GM21526 (cell line): ENCODE measurements around the gene C1R.

Experiments used
- ATAC-seq: cut with Tn5 transposase; IDR thresholded peaks from one replicate; pipeline ENCODE4 v1.9.1; 2021; ENCODE audit warnings: moderate library complexity; ENCODE audit not compliant: unreplicated experiment, low FRiP score

C1R gene

GRCh38 chr12:7100239-7100638 lies 8.0 kb upstream of the C1R start:
- ATAC-seq: no peak

GRCh38 chr12:7099290-7099996 lies 7.2 kb upstream of the C1R start:
- no peak for ATAC-seq

- no peak for ATAC-seq
Observed at GRCh38 chr12:7096979-7097378, 4.7 kb upstream of the C1R start.

GRCh38 chr12:7096006-7096932 lies 4.0 kb upstream of the C1R start:
- no peak for ATAC-seq

- no peak for ATAC-seq
Observed at GRCh38 chr12:7093892-7094291, 1.6 kb upstream of the C1R start.

GRCh38 chr12:7093486-7093885 lies 1.2 kb upstream of the C1R start:
- no peak for ATAC-seq

- ATAC-seq: no peak
Observed at GRCh38 chr12:7092986-7093460, 778 bp upstream of the C1R start.

- no peak for ATAC-seq
Observed at GRCh38 chr12:7091660-7092228, 501 bp downstream of the C1R start.

GRCh38 chr12:7091171-7091570 lies 1.1 kb downstream of the C1R start:
- no peak for ATAC-seq

GRCh38 chr12:7090222-7090998 lies 1.8 kb downstream of the C1R start:
- ATAC-seq: no peak

- ATAC-seq: no peak
Observed at GRCh38 chr12:7089196-7089871, 2.9 kb downstream of the C1R start.

- ATAC-seq: no peak
Observed at GRCh38 chr12:7083125-7083524, 9.1 kb downstream of the C1R start.

- no peak for ATAC-seq
Observed at GRCh38 chr12:7081037-7081436, 11.2 kb downstream of the C1R start.

GRCh38 chr12:7079826-7080125 lies 12.5 kb downstream of the C1R start:
- ATAC-seq: no peak

GRCh38 chr12:7078163-7078562 lies 14.1 kb downstream of the C1R start:
- no peak for ATAC-seq

- ATAC-seq: no peak
Observed at GRCh38 chr12:7076493-7076892, 15.8 kb downstream of the C1R start.

- ATAC-seq: no peak
Observed at GRCh38 chr12:7075939-7076338, 16.3 kb downstream of the C1R start.

GRCh38 chr12:7075518-7075917 lies 16.7 kb downstream of the C1R start:
- ATAC-seq: no peak

- ATAC-seq: no peak
Observed at GRCh38 chr12:7073946-7074345, 18.3 kb downstream of the C1R start.

GRCh38 chr12:7072554-7072953 lies 19.7 kb downstream of the C1R start:
- no peak for ATAC-seq
